Activated T-cell treated with anti-CD3 and anti-CD28 coated beads, Interleukin-2, amount 50 U/mL, for 48 hours (primary cell): ENCODE measurements around the gene NR2E3.

Source experiments
- DNase-seq, 2 experiments: peaks; one replicate each; pipeline ENCODE4 v3.0.0-alpha.2; 2020

NR2E3 gene

DNA sequence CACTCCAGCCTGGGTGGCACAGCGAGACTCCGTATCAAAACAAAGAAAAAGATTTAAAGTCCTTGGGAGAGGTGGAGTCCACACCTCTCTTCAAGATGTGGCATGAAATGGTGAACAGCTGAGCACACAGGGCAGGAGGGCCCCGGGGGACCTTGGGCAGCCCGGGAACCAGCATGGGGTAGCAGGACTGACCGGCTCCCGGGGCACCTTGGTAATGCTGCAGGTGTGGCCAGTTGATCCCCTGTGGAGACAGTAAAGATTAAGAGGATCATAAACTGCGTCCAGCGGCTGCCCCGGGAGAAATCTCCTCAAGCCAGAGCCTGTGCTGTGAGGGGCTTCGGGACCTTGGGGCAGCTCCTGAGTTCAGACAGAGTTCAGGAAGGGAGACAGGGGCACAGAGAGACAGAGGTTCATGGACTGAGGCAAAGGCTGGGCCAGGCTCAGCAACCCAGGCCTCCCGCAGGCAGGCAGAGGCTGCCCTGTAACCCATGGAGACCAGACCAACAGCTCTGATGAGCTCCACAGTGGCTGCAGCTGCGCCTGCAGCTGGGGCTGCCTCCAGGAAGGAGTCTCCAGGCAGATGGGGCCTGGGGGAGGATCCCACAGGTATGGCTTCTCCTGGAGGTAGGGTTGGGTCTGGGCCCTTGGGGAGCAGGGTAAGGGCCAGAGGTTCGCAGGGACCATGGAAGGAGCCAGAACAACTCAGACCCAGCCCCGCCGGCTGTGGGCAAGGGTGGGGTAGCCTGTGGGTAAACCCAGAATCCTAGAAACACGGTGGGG, at the start of gene NR2E3:
TSS of gene NR2E3 (plus strand) at position 299 of the 780 bp plus-strand sequence. CDS start at position 489, 190 bp downstream.
- no peak for DNase-seq

DNA sequence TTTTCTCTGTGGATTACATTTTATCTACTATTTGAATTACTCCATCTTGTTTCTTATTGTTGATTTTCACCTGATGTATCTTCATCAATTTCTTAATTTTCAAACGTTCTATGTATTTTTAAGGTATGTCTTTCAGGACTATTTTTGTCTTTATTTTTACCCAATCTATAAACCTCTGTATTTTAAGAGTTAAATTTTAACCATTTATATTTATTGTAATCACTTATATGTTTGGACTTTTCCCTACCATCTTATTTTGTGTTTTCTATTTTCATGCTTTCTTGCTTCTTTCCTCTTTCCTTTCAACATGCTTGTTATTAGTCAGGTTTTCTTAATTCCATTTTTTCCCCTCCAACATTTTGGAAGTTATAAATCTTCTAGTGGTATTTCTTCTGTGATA, 49.5 kb upstream of the NR2E3 start:
- DNase-seq, result no peak

DNA sequence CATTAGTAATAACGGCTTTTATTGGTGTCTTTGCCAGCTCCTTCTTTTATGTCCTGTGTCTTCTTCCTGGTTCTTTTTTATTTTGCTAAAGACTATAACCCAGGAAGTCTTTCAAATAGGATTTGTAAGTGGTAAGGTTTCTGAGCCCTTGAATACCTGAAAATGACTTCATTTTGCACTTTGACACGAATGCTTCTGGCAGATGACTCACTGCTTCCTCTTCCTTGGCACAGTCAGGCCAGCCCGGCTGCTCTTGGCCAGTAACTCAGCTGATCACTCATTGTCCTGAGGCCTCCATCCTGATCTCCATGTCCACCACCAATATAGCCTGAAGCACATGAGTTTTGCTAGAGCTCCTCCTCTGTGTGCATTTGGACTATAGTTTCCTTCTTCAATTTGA, 48.7 kb upstream of the NR2E3 start:
- no peak for DNase-seq

DNA sequence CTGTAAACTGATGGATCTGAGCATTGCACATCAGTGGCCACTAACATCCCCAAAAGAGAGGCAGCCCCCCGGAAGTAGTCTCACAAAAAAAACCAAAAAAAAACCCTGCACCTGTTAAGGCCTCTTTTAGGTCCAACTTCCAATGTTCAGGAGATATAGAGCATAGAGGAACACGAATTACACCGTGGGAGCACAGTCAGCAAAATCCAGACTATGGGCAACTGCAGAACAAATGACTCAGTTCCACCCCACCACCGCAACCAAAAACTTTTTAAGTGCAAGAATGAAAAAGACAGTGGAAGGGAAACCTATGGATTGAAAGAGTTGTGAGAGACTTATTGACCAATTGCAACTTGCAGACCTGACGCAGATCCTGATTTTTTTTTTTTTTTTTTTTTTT, 42.2 kb upstream of the NR2E3 start:
- DNase-seq, result no peak

DNA sequence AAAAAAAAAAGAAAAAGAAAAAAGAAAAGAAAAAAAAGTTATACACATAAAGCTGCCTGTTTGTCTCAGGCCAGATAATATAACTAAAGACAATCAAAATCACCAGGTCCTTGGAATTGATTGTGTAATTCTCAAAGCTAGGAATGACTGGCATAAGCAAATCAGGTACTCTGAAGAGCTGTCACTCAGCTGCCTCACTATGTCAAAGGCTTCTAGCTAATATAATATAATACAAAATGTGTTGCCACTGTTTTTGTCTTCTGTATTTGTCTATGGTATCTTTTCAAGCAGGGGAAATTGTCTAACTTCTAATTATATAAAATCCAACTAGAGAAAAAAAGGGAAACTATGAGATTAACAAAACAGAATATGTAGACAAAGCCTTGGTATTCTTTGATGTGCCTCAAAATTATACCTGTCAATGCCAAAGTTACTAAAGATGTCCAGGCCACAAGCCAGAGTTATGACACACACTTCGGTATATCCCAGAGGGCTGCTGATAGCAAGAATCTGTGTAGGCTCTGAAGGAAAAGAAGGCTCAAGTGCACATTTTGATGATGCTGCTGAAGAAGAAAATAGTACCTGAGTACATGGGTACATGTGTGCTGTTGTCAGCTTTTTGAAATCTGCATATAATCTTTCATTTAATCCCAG, 37.0 kb upstream of the NR2E3 start:
- no peak for DNase-seq

DNA sequence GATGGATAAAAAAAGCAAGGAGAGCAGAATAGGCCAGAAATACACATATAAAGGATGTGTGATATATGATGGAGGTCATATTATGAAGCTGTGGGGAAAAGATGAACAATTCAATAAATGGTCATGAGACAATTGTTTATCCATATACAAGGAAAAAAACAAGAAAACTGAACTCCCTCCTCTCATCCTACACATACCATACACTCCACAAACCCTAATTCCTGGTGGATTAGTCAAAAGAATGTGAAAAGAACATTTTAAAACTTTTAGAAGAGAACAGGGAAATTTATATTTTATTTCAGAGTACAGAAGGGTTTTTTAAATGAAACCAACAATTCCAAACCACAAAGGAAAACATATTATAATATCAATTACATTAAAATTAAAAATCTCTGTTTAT, 34.5 kb upstream of the NR2E3 start:
- DNase-seq, result no peak

DNA sequence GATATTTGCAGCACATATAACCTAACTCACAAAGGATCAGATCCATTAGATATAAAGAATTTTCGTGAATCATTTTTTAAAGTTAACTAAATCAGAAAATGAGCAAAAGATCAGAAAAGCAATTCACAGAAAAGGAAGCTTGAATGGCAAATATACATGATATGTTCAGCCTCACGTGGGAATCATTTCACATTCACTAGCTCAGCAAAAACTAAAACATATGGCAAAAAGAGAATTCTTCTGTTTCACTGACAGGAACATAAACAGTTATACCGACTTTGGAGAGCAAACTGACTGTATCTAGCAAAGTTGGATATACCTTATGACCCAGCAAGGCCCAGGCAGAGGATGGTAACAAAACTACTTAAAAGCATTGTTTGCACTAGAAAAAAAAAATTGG, 34.0 kb upstream of the NR2E3 start:
- no peak for DNase-seq

DNA sequence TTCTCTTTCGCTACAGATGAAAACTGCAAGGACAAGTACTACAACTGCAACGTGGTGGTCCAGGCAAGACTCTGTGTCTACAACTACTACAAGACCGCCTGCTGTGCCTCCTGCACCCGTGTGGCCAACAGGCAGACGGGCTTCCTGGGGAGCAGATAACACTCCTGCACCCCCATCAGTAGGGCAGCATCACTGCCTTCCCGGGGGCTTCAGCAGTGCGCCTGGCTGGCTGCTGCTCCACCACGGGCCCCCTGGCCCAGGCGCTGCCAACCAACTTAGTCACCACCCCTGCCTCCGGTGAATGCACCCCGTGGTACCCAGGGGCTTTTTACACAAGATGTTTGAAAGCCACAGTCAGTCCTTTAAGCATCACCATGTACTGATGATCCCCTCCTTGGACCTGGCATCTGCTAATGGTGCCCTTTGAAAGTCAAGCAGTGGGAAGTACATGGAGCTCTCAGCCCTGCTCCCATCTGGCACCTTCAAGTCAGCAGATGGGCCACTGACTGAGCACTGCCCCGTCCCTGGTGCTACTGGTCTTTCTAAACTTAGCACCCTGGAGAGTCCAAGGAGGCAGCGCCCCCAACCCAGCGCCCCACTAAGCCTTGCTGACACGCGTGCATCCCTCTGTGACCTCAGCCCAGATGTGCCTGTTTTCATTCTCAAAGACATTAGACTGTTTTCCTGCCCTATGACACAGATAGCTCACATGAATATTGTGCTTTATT, 33.0 kb upstream of the NR2E3 start:
- DNase-seq, result no peak

DNA sequence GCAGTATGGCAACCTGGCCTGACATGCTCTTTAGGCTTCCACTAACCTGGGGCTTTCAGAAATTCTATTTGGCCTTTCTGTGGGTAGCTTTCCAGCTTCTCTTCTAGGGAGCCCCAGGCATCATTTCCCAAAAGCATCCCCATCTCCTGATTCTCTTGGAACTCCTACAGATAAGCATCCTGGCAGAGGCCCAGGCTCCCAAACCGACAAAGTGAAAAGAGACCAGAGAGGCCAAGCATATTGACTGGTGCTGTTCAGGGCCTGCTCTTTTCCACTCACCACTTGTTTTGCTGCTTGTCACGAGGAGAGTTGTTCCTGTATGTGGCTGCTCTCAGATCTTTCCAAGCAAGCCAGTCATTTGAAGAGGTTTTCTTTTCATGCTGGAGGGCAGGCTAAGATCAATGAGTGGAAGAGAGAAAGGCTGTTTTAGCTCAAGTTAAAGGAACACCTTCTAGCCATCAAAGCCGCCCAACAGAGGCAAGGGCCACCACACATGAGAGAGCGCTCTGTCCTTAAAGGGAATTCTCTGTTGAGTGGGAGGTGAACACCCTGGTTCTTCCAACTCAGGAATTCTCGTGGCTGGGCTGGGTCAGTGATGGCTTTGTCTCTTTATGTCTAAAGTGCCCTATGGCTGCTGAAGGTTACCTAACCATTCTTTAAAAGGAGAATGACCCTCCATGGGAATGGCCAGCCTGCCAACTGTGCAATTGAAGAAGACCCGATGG, 31.1 kb upstream of the NR2E3 start:
- no peak for DNase-seq

DNA sequence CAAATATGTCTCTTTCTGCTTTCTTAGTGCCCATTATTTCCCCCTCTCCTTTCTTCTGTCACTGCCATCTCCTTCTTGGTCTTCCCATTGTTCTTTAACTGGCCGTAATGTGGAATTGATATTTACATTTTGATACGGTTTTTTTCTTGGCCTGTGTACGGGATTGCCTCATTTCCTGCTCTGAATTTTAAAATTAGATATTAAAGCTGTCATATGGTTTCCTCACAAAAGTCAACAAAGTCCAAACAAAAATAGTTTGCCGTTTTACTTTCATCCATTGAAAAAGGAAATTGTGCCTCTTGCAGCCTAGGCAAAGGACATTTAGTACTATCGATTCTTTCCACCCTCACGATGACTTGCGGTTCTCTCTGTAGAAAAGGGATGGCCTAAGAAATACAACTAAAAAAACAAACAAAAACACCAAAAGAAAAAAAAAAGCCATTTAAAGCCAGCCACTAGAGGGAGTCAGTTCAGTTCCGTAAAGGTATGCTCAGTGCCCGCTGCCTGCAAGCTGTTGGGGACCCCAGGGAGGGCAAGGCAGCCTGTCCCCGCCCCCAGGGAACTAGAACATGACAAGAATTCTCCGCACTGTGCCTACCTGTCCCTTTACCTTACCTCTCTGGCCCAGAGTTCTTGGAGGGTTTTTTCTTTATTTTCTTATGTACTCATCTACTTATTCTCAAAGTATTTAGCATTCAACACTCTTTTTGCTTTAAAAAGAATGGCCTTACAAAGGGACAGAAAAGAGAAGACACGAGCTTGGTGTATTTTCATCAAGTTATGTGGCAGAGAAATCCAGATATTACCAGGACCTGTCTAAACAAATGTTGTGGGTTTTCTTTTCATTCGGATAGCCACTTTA, 30.0 kb upstream of the NR2E3 start:
- DNase-seq, result peak; percentile 43 to 55

DNA sequence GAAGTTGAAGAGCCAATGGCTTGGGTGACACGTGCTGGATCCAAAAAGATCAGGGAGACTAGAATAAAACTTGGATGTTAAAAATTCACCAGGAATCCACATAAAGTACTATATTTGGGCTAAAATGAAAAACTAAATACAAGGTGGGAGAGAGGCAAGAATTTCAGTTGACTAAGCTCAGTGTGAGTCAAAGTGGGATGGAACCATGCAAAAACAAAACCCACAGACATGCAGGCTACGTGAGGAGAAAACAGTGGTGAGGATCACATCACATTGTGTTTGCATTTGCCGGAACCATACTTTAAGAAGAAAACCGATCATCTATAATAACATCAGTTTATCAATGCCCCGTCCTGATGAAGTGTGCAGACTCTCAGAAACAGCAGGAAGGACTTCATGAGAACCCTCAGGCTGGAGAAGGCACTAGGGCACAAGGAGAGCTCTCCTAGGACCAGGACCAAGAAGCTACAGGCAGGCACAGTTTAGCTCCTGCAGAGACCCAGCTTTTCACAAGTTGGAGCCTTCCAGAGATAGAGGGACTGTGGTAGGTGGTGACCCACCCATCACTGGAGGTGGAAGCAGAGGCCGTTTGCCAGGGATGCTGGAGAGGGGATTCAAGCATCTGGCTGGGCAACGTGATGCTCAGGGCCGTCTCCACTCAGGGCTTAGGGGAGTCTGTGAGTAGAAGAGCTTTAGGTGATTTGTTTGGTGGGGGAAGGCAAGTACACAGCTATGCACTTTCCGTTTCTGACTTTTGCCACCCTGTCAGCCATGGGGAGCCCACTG, 29.0 kb upstream of the NR2E3 start:
- no peak for DNase-seq

DNA sequence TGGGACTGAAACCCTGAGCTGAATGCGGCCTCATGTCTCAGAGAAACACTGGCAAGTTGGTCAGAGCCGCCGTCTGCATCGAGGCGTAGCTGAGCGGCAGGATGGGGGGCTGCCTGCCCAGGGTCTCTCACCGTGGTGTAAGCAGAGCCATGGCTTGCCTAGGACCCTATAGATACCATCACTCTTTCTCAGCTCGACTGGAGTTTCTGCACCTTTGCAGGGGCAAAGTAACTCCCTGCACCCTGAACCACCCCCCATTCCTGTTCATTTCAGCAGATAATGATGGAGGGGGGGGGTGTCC, 28.4 kb upstream of the NR2E3 start:
- DNase-seq, result no peak

DNA sequence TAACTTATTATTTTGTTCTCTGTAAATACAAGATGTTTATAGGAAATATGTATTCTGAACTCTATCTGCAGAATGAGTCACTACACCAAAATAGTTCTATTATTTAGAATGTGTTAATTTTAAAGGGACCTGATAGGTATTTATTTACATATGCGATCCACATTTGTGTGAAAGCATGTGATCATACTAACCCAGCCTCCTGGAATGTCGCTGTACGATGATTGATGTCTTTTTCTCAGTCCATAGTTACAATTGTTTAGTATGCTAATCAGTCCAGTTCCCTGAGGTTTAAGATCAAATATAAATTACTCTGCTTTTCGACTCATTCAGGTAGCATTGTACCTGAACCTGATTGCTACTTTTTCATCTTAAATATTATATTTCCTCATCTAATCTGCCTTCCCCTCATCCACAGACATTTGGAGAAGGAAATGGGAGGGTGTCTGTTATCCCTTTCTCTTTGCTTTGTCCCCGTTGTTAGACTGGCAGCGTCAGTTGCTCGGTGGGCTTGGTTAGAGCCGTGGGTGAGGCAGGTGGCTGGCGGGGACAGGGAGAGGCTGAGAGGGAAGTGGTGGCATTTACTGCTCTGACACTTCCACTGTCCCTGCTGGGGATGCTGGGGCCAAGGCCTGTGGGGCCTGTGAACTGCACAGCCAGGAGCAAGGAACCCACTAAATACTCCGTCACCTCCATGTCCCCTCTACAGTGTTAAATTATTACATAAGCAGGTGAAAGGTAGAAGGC, 27.8 kb upstream of the NR2E3 start:
- DNase-seq, result no peak

DNA sequence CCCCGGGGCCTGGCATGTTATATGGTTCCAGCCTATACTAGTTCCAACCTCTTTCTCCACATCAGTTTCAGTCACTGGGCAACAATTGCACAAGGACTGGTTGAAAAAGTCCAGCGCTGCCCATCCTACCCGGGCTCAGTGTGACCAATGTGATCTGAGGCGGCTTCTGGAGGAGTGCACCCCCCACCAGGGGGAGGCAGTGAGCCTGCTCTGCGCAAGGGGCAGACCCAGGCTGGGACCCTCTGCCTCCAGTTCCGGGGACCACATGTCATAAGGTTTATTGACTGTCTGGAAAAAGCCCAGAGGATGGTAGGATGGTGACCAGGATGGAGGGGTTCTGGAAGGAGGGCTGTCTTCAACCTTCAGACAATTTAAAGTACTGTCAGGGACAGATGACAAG, 25.6 kb upstream of the NR2E3 start:
- DNase-seq, result peak; percentile 38 to 44

DNA sequence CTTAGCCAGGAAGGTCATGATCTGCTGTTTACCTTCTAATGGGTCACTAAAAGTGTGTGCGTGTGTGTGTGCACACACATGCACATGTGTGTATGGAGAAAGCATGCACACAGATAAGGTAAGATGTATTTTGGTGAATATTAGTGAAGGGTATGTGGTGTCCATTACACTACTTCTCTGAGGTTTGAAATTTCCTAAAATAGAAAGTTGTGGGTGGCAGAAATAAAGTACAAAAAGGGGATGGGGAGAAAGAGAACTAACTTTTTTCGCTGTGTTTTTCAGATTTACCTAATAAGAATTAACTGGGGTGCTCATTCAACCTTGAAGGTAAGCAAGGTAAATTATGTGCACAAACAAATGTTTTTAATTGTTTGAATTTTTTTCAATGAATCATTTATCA, 24.4 kb upstream of the NR2E3 start:
- DNase-seq, result no peak

DNA sequence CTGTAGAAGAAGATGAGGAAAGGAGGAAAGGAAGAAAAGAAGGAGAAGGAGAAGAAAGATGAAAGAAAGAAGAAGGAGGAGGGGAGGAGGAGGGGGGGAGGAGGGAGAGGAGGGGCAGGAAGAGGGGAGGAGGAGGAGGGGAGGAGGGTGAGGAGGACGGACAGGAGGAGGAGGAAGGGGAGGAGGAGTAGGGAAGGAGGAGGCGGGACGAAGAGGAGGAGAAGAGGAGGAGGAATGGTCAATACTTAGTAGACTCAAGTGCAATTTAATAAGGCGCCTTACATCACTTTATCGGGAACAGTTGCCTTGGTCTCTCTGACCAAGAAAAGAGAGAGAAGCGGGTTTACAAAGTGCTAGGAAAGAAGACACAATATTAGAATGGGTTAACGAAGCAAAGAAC, 23.7 kb upstream of the NR2E3 start:
- DNase-seq, result no peak

DNA sequence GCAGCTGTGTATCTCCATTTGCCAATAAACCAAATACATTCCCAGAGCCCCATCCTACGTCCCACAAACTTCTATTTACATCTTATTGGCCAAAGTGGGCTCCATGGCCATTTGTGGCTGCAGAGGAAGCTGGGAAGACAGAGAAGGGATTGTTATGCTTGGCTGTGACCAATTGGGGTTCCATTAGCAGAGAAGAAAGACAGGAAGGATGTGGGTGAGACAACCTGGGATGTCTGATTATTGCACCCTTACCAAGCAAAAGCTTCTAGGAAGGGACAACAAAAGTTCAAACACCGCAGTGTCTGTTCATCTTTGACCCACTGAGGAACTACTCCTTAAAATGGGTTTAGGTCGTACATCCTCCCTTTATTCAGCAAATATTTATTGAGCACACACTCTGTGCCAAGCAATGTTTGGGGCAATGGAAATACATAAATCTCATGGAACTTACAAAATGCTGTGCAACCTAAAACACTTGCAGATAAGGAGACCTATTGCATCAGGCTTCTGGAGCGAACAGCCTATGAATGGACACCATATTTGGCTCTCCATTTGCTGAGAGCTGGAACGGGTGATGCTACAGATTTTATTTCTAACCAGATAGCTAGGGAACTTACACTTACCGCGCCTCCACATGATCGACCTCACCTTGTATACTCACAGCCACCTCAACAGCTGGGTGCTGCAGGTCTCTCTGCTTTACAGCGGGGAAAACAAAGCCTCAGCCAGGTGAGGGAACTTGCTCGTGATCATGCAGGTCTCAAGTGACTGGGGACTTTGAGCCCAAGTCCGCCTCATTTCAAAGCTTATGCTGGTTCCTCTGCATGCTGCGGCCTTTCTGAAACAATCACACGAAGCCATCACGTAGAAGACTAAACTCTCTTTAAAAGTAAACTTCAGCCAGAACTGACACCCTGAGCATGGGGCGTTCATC, 21.4 kb upstream of the NR2E3 start:
- DNase-seq, result no peak

DNA sequence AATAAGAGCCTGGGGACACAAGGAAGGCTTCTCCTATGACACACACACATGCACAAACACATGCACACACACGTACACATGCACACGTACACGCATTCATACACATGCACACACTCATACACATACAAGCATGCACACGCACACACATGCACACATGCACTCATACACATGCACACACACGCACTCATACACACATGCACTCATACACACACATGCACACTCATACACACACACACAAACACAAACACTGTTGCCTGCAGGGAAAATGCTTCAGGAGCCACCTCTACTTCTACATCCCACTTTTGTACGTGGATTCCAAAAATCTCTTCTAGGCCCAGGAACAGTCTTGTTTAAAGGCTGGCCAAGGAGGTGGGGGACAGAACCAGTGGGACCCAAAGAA, 20.7 kb upstream of the NR2E3 start:
- DNase-seq, result no peak

DNA sequence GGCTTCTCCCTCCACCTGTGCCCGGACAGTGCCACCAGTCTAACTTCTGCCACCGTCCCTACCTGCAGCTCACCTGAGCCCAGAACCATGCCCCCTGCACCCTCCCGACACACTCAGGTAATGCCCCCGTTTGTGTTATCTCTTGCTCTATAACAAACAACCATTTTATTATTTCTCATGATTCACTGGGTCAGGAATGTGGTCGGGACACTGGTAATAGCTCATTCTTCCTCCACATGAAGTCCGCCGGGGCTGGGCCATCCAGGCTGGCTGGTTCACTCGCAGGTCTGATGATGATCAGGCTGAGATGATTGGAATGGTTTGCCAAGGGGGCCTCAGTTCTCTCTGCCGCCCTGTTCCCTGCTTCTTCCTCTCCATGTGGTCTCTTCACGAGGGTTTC, 20.3 kb upstream of the NR2E3 start:
- no peak for DNase-seq

DNA sequence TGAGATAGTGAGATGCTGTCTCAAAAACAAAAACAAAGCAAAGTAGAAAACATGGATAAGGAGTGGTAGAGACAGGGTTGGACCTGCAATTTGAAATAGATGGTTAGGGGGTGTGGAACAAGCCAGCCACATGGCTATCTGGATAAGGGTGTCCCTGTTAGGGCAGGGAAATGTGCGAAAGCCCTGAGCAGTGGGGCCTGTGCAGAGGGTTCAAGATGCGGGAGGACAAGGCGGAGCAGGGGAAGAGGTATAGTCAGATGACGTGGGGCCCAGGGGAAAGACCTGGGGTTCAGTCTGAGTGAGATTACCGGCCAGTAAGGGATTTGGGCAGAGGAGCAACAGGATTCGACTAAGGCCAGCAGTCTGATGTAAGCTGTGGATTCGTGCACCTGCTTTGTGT, 18.4 kb upstream of the NR2E3 start:
- no peak for DNase-seq
